K562 (cell line): Measurements from ENCODE around the gene EFHC2. TPM values are rescaled to one million over a fixed set of nuclear protein-coding genes. Genes with fewer than 3 reads are reported as not detected.

Source experiments
- ASH1L ChIP-seq: fragments of 450-650 bp; IDR thresholded peaks from 2 replicates; pipeline ENCODE4 v1.6.1; 2018; ENCODE audit warnings: borderline replicate concordance, mild to moderate bottlenecking, low read depth; ENCODE audit not compliant: partially characterized antibody
- CC2D1A ChIP-seq: fragments of 450-650 bp; IDR thresholded peaks from 2 replicates; pipeline ENCODE4 v1.6.1; 2017; ENCODE audit warnings: mild to moderate bottlenecking
- CTBP1 ChIP-seq: fragments of 450-650 bp; IDR thresholded peaks from 2 replicates; pipeline ENCODE4 v1.6.1; 2016; ENCODE audit warnings: borderline replicate concordance
- DPF2 ChIP-seq: fragments of 450-650 bp; IDR thresholded peaks from 2 replicates; pipeline ENCODE4 v1.6.1; 2016
- FOSL1 ChIP-seq: fragments of 200-800 bp; sonication (Bioruptor generic); conservative IDR thresholded peaks from 2 replicates; pipeline ENCODE4 v1.6.1; 2016; ENCODE audit warnings: missing genetic modification characterization, missing compliant biosample characterization
- FOXM1 ChIP-seq, 2 experiments: fragments of 450-650 bp in 1 of 2; sonication (generic) in 1 of 2; formaldehyde crosslinking in 1 of 2; IDR thresholded peaks; 2 replicates each; pipeline versions ENCODE4 v1.6.1 to v1.9.0; 2017 to 2022; ENCODE audit warnings: low read depth in 2 of 2, mild to moderate bottlenecking in 2 of 2, missing genetic modification reagents in 1 of 2, moderate library complexity in 1 of 2
- HES1 ChIP-seq: fragments of 450-650 bp; IDR thresholded peaks from 2 replicates; pipeline ENCODE4 v1.6.1; 2016; ENCODE audit warnings: low read depth, mild to moderate bottlenecking, moderate library complexity
- HOXB6 ChIP-seq: fragments of 250-450 bp; sonication (Bioruptor Pico); IDR thresholded peaks from 2 replicates; pipeline ENCODE4 v1.5.1; 2022; ENCODE audit warnings: mild to moderate bottlenecking, borderline replicate concordance
- KLF16 ChIP-seq: IDR thresholded peaks from 2 replicates; pipeline ENCODE4 v1.6.1; 2016; ENCODE audit warnings: antibody characterized with exemption
- MBD2 ChIP-seq: sonication (generic); IDR thresholded peaks from 2 replicates; pipeline ENCODE4 v1.6.1; 2016; ENCODE audit warnings: low read depth, borderline replicate concordance
- MTA3 ChIP-seq: fragments of 450-650 bp; formaldehyde crosslinking; IDR thresholded peaks from 2 replicates; pipeline ENCODE4 v1.6.1; 2017; ENCODE audit warnings: mild to moderate bottlenecking, borderline replicate concordance
- NFIC ChIP-seq: fragments of 450-650 bp; IDR thresholded peaks from 2 replicates; pipeline ENCODE4 v1.6.1; 2017; ENCODE audit warnings: mild to moderate bottlenecking, inconsistent platforms
- POLR2AphosphoS5 ChIP-seq: IDR thresholded peaks from 2 replicates; pipeline ENCODE4 v1.6.1; 2011; ENCODE audit warnings: mild to moderate bottlenecking, low read depth, low read length, moderate library complexity; ENCODE audit not compliant: control insufficient read depth, insufficient read depth
- SOX6 ChIP-seq: fragments of 450-650 bp; IDR thresholded peaks from 2 replicates; pipeline ENCODE4 v1.6.1; 2014; ENCODE audit warnings: mild to moderate bottlenecking
- STAT5A ChIP-seq: IDR thresholded peaks from 2 replicates; pipeline ENCODE4 v1.6.1; 2012; ENCODE audit warnings: low read length, inconsistent platforms, borderline replicate concordance
- STAT5B ChIP-seq: fragments of 250-450 bp; sonication (Bioruptor Pico); IDR thresholded peaks from 2 replicates; pipeline ENCODE4 v1.8.0; 2021; ENCODE audit warnings: mild to moderate bottlenecking, inconsistent platforms
- TEAD1 ChIP-seq, 2 experiments: fragments of 450-650 bp in 1 of 2; sonication (generic) in 1 of 2; formaldehyde crosslinking; IDR thresholded peaks; 2 replicates each; pipeline versions ENCODE4 v1.4.0 to v1.8.0; 2020 to 2022; ENCODE audit warnings: mild to moderate bottlenecking in 2 of 2, missing genetic modification reagents in 1 of 2
- TEAD4 ChIP-seq, 2 experiments: sonication (generic) in 1 of 2; formaldehyde crosslinking in 1 of 2; IDR thresholded peaks; 2 replicates each; pipeline versions ENCODE4 v1.6.1 to v1.8.0; 2012 to 2022; ENCODE audit warnings: borderline replicate concordance in 1 of 2, inconsistent platforms in 1 of 2, low read length in 1 of 2, mild to moderate bottlenecking in 1 of 2, missing genetic modification reagents in 1 of 2
- ZBTB11 ChIP-seq, 3 experiments: fragments of 200-800 bp in 1 of 3; fragments of 250-450 bp in 1 of 3; fragments of 450-650 bp in 1 of 3; sonication (Bioruptor Pico) in 1 of 3; sonication (Bioruptor generic) in 1 of 3; formaldehyde crosslinking in 1 of 3; IDR thresholded peaks; 2 replicates each; pipeline versions ENCODE4 v1.6.1 to v1.8.0; 2016 to 2022; ENCODE audit warnings: mild to moderate bottlenecking in 2 of 3, missing genetic modification characterization in 2 of 3, missing compliant biosample characterization in 1 of 3, moderate library complexity in 1 of 3
- ZNF436 ChIP-seq: fragments of 250-450, 450-650 bp; sonication (Bioruptor Pico); formaldehyde crosslinking; IDR thresholded peaks from 2 replicates; pipeline ENCODE4 v1.7.0; 2020; ENCODE audit warnings: mild to moderate bottlenecking
- ZNF766 ChIP-seq: fragments of 200-800 bp; sonication (Bioruptor generic); conservative IDR thresholded peaks from 2 replicates; pipeline ENCODE4 v1.6.1; 2016; ENCODE audit warnings: missing genetic modification characterization, missing compliant biosample characterization
- polyA plus RNA-seq, 8 experiments: library from polyadenylated mRNA; depleted of rRNA in 4 of 8; stranded (reverse) in 5 of 8; unstranded in 3 of 8; fragments of >200 nt; fragmentation: Nextera tagmentation in 2 of 8; fragmentation: Illumina TruSeq in 1 of 8; extraction: Ambion mirVana in 2 of 8; extraction: Trizol in 1 of 8; gene quantifications; 2 replicates each; pipeline versions ENCODE4 v1.2.1 to v1.2.3, GENCODE V29; 2011 to 2014; ENCODE audit warnings: inconsistent platforms in 1 of 8, missing spikeins in 1 of 8
- total RNA-seq, 7 experiments: library from RNA; depleted of rRNA in 6 of 7; stranded (reverse); fragments of >200 nt in 6 of 7; fragmentation: Illumina TruSeq in 2 of 7; extraction: Trizol in 2 of 7; gene quantifications; 2 replicates each; pipeline versions ENCODE4 v1.2.1 to v1.2.3, GENCODE V29; 2011 to 2021; ENCODE audit warnings: low replicate concordance in 1 of 7
- TF ChIP-seq, protein P1 (sequence below): fragments of 200-800 bp; sonication (Bioruptor generic); IDR thresholded peaks from 2 replicates; pipeline ENCODE4 v1.6.1; 2017; ENCODE audit warnings: missing genetic modification characterization, missing compliant biosample characterization
- TF ChIP-seq, protein P2 (sequence below): sonication (generic); formaldehyde crosslinking; IDR thresholded peaks from 2 replicates; pipeline ENCODE4 v1.8.0; 2022; ENCODE audit warnings: mild to moderate bottlenecking, missing genetic modification reagents

The EFHC2 gene
- total and polyA plus RNA-seq, 9 of the 15 experiments (the other 6 are each of a cell fraction or from before 2014, with no cell fraction given) = 1.3 to 8.1 (median 3.0) TPM

- peak; percentile 72 for TF ChIP-seq ZNF766 (CRISPR knock-in tag)
- 0 out of 6 replicates have a peak, but pooled peaks of 1 of the 3 experiments have one; percentile 33 for TF ChIP-seq ZBTB11 (CRISPR knock-in tag; IDR thresholded peaks at IDR 0.05)
- peak; percentile 71 for TF ChIP-seq NFIC
- no peak for TF ChIP-seq HOXB6 (CRISPR knock-in tag)
- TF ChIP-seq STAT5B (CRISPR knock-in tag) = no peak
- TF ChIP-seq TEAD4 (IDR thresholded peaks at IDR 0.05; ENCODE audit: low read length) = peak; percentile 92
- TF ChIP-seq TEAD4 (CRISPR knock-in tag; IDR thresholded peaks at IDR 0.05; ENCODE audit: borderline replicate concordance) = no peak
- TF ChIP-seq CTBP1 = peak; percentile 30; the same call in 1 of the 2 replicates
- peak; percentile 90 for TF ChIP-seq KLF16
- TF ChIP-seq, protein P1, sequence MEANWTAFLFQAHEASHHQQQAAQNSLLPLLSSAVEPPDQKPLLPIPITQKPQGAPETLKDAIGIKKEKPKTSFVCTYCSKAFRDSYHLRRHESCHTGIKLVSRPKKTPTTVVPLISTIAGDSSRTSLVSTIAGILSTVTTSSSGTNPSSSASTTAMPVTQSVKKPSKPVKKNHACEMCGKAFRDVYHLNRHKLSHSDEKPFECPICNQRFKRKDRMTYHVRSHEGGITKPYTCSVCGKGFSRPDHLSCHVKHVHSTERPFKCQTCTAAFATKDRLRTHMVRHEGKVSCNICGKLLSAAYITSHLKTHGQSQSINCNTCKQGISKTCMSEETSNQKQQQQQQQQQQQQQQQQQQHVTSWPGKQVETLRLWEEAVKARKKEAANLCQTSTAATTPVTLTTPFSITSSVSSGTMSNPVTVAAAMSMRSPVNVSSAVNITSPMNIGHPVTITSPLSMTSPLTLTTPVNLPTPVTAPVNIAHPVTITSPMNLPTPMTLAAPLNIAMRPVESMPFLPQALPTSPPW = peak; percentile 16; the same call in 1 of the 2 replicates
- peak; percentile 74 for TF ChIP-seq DPF2
- peak; percentile 46 for TF ChIP-seq MBD2
- no peak for TF ChIP-seq ASH1L
- TF ChIP-seq HES1 = peak; percentile 62
- peak; percentile 70; the same call in 1 of the 2 replicates for TF ChIP-seq CC2D1A
- TF ChIP-seq TEAD1 (CRISPR knock-in tag; IDR thresholded peaks at IDR 0.05) = peak in 1 of 2 experiments; percentile 52; a peak in 1 of 4 replicates
- TF ChIP-seq FOSL1 (tag) = peak; percentile 66
- TF ChIP-seq STAT5A = peak; percentile 63; the same call in 1 of the 2 replicates
- 0 out of 2 replicates have a peak, but pooled peaks have one; percentile 27 for TF ChIP-seq MTA3
- TF ChIP-seq ZNF436 = no peak
- TF ChIP-seq SOX6 = peak; percentile 93
- TF ChIP-seq POLR2AphosphoS5 = peak; percentile 71; the same call in 1 of the 2 replicates
- TF ChIP-seq, protein P2, sequence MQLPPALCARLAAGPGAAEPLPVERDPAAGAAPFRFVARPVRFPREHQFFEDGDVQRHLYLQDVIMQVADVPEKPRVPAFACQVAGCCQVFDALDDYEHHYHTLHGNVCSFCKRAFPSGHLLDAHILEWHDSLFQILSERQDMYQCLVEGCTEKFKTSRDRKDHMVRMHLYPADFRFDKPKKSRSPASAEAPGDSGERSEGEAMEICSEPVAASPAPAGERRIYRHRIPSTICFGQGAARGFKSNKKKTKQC (CRISPR knock-in tag) = no peak
- TF ChIP-seq FOXM1 (IDR thresholded peaks at IDR 0.05; ENCODE audit: low read depth) = peak; percentile 91
- no peak for TF ChIP-seq FOXM1 (CRISPR knock-in tag; IDR thresholded peaks at IDR 0.05; ENCODE audit: low read depth)
Measured at GRCh38 chrX:44299177-44299576, 44.3 kb downstream of the EFHC2 start (continued).
